NCI-H748 treated with DMSO at 0.1 percent for 48 hours (cell line): ENCODE measurements around the gene NT5C1B.
"Not testable (repeated sequence)": the region's sequence is repeated elsewhere in the genome, so short reads cannot be mapped to it uniquely, and the experiment has no call there.

Source experiments
- DNase-seq: peaks from one replicate; lab custom pipeline; 2025; lab: John Stamatoyannopoulos, UW

NT5C1B gene

DNA sequence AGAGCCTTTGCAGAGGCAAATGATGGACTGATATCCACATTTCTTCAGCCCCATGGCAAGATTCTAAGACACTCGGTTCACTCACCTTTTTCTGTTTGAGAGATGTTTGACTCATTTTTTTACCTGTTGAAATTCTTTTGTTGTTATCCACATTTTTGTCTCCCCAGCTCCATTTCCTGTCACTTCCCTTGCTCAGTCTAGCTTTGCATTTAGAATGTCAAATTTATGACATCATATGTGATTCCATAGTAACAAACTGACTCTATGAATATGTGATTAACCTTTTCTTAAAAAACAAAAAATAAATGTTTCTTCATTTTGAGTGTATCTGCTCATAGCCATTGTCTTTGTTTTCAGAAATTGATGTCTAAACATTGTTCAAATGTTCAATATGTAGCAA lies at the start of gene NT5C1B:
TSS of gene NT5C1B (minus strand) at position 216 of the 400 bp plus-strand sequence. CDS start at position 115, 101 bp downstream.
- DNase-seq, result no peak

DNA sequence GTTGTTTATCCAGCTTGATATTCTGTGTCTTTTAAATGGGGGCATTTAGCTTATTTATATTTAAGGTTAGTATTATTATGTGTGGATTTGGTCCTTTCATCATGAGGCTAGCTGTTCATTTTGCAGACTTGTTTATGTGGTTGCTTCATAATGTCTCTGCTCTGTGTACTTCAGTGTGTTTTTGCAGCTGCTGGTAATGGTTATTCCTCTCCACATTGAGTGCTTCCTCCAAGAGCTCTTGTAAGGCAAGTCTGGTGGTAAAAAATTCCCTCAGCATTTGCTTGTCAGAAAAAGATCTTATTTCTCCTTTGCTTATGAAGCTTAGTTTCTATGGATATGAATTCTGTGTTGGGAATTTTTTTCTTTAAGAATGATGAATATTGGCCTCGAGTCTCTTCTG lies 47.8 kb upstream of the NT5C1B start:
- DNase-seq, result no peak

DNA sequence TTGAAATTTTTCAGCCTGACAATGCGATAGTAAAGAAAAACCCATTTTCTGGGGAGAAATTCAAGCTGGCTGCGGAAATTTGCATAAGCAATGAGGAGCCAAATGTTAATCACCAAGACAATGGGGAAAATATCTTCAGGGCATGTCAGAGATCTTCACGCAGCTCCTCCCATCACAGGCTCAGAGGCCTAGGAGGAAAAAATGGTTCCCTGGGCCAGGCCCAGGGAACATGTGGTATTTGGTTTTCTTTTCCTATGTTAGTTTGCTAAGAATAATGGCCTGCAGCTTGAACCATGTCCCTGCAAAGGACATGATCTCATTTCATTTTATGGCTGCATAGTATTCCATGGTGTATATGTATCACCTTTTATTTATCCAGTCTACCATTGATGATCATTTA lies 43.3 kb upstream of the NT5C1B start:
- not testable (repeated sequence) for DNase-seq

DNA sequence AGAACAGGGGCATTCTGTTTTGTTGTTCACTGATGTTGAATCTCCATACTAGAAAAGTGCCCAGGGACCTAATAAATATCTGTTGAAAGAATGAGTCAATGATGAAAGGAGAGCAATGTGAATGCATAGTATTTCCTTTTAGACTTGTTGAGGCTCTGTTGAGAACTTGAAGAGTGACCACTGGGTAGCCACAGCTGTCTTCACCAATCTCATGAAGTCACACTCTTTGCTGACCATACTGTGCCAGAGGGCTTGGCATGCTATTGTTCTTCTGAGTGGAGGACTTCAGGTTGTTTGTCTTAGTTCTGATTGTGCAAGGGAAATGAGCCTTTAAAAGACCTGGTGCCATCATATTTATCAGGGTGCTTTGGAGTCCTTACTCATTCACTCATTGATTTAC lies 41.6 kb upstream of the NT5C1B start:
- no peak for DNase-seq

DNA sequence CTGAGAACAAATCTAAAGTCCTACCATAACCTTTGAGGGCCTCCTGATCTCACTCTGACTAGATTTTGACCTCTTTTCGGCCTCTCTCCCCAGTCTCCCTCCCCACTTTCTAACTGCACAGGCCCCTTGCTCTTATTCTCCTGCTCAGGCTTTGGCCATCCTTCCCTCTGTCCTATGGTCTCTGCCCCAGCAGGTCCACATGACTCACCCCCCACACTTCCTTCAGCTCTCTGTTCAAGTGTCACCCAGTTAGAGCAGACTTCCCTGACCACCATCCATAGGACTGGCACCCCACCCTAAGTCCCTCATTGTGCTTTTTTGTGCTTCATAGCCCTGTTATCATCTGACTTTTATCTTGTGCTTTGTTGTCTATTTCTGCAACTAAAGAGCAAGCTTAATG lies 41.2 kb upstream of the NT5C1B start:
- no peak for DNase-seq

DNA sequence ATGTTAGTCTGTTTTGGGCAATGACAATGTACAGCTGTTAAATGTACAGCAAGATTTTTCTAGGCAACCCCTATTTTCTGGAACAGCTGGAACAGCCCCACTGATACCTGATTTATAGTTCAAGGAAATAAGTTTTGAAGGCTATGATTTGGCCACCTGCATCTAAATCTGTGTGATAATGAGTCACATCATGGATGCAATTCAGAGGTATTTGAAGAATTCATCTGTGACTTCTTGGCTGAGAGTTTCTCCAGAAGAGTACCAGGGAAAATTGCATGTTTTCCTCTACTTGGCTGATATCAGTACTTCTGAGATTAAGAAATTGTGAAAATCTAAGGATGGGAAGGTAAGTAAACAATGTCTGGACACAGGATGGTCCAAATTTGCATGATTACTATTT lies 40.7 kb upstream of the NT5C1B start:
- DNase-seq, result no peak

DNA sequence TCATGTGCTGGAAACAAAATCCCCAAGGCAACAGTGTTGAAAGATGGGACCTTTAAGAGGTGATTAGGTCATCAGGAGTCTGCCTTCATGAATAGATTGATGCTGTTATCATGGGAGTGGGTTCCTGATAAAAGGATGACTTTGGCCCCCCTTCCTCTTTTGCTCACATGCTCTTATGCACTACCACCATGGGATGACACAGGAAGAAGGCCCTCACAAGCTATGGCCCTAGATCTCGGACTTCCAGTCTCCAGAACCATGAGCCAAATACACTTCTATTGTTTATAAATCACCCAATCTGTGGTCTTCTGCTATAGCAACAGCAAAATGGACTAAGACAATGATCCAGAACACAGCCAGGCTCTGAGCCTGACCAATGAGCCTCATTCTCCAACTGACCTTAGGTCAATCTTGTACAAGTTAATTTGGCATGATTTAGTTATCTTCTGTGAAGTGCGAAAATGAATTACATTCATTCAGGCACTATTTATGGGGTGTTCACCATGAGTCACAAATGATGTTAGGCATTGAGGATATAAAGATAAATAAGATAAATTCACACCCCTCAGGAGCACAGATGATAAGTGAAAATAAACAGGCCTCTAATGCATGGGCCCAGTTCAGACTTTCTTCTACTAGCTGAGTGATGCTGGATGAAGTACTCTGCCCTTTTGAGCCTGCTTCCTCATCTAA lies 37.7 kb upstream of the NT5C1B start:
- no peak for DNase-seq

DNA sequence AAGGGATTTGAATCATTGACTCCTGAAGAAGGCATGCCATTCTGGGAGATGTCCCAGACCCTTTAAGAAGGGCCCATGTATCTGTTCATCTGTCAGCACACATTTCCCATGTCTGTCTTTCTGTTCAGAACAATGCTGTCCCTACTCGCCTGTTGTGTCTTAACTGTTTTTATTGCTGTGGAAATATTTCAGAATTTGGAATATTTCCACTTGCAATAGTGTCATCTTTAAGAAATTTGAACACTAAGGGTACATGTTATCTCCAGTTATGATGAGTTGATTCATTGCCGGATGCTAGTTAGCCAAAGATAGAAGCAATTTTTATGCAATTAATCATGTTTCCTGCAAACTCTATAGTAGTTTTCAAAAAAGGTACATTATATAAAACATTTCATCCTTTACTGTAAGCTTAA lies 36.9 kb upstream of the NT5C1B start:
- no peak for DNase-seq

DNA sequence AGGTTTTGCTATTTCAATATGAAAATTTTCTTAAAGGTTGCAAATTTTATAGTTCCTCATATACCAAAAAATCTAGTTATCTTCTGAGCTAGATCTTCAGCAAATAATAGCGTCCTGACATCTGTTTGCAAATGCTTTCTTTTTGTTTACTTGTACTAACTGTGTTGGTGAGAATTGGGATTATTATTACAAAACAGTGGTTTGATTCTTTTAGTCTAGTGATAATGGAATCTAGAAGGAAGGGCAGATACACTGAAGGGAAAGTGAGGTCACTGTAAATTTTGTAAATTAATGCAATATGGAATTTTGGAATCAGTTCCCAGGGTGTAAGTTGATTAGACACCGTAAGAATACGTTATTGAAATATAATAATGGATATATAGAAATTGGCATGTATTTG lies 36.2 kb upstream of the NT5C1B start:
- no peak for DNase-seq

DNA sequence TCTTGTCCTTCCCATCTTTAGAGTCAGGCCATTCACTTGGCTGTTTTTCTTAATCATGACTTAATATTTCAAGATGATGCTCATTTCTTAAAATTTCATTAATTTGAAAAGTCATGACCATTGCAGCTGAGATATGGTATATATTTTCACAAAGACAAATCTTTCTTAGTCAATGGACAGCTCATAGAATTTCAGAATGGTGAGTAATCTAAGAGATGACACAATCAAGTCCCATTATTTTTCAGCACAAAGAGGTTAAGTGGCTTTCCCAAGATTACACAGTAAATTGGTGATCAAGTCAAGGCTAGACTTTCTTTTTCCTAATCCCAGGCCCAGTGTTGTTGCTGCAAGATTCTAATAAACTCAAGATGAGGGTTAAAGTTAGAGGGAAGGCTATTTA lies 34.4 kb upstream of the NT5C1B start:
- no peak for DNase-seq

DNA sequence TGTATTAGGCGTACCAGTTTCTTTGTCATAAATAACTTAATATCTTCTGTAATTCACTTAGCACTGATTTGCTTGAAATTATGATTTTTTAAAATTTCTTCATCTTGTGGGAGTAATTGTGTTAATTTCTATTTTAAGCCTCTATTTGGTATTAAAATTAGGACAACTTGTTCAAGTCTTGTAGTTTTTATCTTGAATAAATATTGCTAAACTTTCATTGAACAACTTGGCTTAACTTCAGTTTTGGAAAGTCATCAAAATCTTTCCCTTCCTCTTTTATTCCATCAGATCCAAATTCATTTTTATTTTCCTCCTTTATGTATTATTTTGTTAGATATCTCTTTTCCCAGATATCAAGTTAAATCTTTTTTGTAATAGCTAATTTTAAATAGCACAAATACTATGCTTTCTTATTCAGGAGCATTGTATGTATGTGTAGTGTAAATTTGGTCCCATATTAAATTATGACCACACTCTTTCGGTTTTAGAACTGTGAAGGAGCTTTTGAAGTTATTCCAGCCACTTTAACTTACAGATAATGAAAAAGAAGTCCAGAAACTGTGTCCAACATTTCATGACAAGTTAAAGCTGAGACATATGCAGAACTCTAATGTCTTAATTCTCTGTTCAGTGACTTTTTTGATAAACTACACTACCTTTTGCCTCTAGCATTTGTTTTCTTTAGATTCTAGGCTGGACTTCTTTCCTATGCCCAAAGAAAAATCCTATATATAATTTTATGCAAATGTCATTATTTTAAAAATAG lies 31.7 kb upstream of the NT5C1B start:
- DNase-seq, result no peak

DNA sequence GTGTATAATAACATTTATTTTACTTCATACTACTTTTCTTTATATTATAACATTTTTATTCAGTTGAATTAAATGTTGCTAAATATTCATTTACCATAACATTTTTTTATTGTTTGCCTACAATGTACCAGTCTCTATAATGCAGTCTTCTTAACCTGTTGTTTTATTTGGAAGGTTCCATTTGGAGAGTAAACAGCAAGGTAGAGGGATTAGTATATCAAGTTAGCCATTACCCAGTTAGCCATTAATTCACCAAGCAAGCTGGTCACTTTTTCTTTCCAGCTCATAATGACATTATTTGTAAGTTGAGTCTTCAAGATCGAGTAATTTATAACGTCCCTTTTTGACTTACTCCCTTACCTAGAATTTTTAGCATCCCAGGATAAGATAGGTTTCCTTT lies 29.7 kb upstream of the NT5C1B start:
- no peak for DNase-seq

DNA sequence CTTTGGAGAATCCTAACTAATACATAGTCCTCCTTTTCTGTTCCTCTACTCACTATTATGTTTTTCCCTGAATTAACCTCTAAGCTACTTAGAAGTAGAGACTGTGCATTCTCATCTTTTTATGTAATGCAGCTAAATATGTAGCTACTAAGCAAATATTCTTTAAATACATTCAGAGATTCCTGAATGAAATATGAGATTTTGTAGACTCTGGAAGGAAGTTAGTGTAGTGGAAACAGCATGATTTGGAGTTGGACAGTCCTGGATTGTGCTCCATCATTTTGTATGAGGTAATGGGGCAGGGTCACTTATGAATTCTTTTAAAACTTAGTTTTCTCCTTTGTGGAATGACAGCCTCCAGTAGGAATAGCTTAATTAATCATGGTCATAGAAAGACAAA lies 24.7 kb upstream of the NT5C1B start:
- DNase-seq, result no peak

DNA sequence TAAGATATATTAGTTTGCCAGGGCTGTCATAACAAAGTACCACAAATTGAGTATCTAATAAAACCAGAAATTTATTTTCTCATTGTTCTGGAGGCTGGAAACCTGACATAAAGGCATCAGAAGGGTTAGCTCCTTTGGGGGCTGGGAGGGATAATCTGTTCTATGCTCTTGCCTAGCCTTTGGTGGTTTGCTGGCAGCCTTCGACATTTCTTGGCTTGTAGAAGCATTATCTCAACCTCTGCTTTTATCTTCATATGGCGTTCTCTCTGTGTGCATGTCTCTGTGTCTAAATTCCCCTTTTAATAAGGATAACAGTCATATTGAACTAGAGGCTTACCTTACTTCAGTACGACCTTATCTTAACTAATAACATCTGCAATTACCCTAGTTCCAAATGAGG lies 22.8 kb upstream of the NT5C1B start:
- no peak for DNase-seq

DNA sequence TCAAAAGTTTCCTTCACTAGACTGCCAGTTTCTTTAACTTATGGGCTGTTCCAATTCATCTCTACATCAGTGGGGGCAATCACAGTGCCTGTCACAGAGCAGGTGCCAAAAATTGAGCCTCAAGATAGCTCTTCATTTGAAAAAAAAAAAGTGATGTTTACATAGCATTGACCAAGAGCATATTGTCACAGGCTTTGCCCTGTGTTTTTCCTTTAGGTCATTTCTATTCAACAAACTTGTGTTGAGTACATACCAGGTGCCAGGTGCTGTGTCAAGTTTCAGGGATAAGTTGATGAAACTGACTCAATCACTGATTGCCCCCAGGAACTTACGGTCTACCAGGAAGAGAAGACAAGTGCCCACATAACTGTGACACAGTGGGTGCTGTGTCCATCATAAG lies 22.2 kb upstream of the NT5C1B start:
- peak; percentile 34 for DNase-seq

DNA sequence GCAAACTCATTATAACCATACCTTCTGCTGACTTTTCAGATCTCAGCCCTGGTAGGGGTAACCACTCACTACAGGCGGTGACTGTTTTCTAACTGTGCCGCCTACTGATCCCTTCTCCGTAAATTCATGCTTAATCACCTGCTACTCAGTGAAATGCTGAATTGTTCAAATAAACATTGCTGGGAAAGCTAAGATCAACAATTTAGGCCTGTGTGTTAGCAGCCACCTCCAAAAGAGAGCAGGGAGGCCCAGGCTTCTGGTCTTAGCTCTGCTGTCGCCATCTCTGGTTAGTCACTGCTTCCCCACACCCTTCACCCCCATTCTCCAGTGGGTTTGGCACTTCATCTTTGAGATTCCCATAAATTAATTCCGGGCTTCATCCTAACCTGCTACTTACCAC lies 21.8 kb upstream of the NT5C1B start:
- DNase-seq, result peak; percentile 46

DNA sequence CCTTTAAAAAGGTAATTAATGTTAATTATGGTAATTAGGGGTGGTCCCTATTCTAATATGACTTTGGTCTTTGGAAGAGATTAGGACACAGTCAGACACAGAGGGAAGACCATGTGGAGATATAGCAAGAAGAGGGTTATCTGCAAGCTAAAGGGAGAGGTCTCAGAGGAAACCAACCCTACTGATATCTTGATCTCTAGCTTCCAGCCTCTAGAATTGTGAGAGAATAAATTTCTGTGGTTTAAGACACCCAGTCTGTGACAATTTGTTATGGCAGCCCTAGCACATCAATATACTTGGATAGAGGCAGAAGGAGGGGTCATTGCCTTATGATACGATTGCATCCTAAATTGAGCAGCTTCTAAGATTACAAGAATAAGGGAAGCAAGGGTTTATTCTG lies 21.3 kb upstream of the NT5C1B start:
- DNase-seq, result no peak

DNA sequence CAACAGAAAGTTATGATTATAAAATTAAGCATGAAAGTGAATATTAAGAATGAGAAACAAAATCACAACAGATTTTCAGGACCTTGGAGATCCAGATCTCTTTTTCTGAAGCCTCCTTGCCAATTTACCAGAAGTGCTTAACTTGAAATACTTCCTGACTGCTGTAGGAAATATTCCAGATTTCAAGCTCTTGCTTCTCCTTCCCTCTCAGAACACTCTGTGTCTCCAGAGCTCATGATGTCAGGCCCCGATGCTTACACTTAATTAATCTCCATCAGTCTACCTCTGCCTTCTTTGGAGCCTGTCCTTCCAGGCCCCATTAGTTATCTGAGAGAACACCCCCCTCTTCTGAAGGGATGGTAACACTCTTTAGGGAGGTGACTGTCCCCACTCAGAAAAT lies 20.7 kb upstream of the NT5C1B start:
- no peak for DNase-seq

DNA sequence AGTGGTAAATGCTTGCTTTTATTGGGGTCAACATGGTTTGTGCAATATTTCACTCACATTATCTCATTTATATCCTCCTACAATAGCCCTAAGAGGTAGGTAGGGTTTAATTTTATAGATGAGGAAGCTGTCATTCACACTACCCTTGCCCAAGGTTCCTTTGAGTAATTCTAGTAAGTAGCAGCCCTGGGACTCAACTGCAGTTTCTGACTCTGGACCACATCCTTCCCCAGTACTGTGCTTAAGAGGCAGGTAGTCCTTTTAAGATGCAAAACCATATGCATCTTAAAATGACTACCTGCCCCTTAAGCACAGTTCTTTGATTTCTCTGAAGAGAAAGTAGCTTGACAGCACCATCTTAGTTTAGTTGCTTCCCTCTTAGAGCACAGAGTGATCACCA lies 15.7 kb upstream of the NT5C1B start:
- DNase-seq, result no peak

DNA sequence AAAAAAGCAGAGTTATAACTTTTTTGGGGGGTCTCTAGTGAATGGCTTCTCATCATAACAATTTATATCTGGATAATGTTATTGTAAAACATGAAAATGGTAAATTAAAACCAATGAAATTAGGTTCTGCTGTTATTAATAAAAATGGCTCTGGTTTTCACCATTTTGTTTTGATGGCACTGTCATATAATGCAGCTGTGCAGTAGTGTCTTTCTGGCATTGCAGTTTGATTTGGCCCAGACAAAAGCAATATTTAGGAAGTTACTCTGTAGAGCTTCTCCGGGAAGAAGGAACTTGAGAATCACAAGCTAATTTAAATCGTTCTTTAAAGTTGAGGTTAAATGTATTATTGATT lies 15.1 kb upstream of the NT5C1B start:
- DNase-seq, result no peak

DNA sequence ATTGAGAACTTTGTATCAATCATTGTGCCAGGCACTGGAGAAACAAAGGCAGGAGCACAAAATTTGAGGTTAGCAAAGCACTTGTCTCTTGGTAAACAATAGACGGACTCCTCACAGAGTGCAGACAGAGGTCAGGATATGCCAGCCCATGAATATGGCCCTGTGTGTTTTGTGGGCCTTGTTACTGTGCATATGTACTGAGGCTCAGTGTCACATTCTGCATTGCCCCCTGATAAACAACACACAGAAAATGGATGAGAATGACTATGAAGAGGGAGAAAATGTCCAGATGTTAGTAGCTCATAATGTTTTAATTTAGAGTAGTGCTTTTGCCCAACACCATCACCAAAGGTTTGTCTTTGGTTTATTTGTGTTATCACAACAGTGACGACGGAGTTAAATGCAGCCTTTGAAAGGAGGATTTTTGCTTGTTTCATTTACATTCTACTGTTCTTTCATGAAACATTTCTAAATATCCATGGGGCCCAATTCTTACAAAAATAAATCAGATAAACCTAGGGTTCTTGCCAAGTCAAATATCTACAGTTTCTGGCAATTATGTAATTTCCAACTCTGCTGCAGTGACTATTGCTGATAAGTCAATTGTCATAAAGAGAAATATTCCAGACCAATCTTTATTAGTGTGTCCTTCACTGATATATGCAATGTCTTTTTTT lies 14.6 kb upstream of the NT5C1B start:
- DNase-seq, result no peak

DNA sequence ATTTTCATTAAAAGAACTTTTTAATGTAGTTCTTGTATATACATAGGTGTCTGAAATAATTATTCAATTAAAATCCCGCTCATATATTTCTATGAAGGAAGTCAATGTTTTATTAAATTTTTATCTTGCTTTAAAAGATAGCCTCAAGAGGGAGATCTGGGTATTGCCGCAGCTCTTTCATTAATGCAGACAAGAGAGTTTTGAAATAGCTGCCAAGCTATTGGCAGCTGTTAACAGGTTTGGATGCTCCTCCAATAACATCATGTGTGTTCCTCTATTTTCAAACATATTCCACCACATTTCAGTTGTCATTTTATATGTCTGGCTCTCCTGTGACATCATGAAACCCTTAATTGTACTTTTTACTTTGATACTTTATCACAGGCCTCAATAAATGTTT lies 12.9 kb upstream of the NT5C1B start:
- DNase-seq, result no peak

DNA sequence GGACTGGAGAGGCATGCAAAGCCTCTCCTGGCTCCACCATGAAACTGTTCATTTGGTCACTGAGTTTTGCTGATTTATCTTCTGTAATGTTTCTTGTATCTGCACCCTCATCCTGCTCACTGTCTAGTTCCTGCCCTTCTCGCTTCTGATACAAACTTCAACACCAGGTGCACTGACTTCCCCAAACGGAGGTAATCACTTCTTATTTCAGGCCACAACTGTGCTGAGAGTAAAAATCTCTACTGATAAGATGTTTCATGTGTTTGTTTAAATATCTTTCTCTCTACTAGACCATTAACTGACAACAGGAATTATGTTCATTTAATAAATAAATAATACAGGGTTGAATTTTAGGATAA lies 10.9 kb upstream of the NT5C1B start:
- DNase-seq, result no peak
